ENCODE measurements around the gene DLGAP1.

- no peak for TF ChIP-seq CTCF (IDR thresholded peaks at IDR 0.05)
- no peak for TF ChIP-seq POLR2AphosphoS5 (IDR thresholded peaks at IDR 0.05)
- TF ChIP-seq EP300 (IDR thresholded peaks at IDR 0.05) = no peak
Observed at GRCh38 chr18:3692113-3692621, 762.9 kb downstream of the DLGAP1 start.

All from gastroesophageal sphincter (tissue), 3 donors.